Thymus (tissue), 11 donors: Measurements from ENCODE around the gene BPIFB2. TPM values are rescaled to one million over a fixed set of nuclear protein-coding genes. Genes with fewer than 3 reads are reported as not detected.
A peak's percentile ranks its signal among the peaks of the same experiment; 100 is the strongest.

Source experiments
- DNase-seq, 9 donors: peaks; one replicate each; pipeline ENCODE4 v3.0.0-alpha.2; 2013; ENCODE audit warnings: low spot score in 9 of 9, low read depth in 6 of 9, missing footprints in 1 of 9
- H3K27ac ChIP-seq, 2 donors: one replicate each; pipeline ENCODE4 v1.5.1; 2013; ENCODE audit warnings: control low read depth in 1 of 2, low read depth in 1 of 2, low read length in 1 of 2, mild to moderate bottlenecking in 1 of 2, moderate library complexity in 1 of 2
- H3K27me3 ChIP-seq, 2 donors: one replicate each; pipeline ENCODE4 v1.5.1; 2013; ENCODE audit warnings: low read length in 1 of 2; ENCODE audit not compliant: control insufficient read depth in 2 of 2, insufficient read depth in 1 of 2
- H3K36me3 ChIP-seq, 2 donors: one replicate each; pipeline ENCODE4 v1.5.1; 2013; ENCODE audit warnings: low read length in 1 of 2, mild to moderate bottlenecking in 1 of 2, moderate library complexity in 1 of 2; ENCODE audit not compliant: control insufficient read depth in 2 of 2, insufficient read depth in 2 of 2
- H3K4me1 ChIP-seq, 2 donors: one replicate each; pipeline ENCODE4 v1.5.1; 2013; ENCODE audit warnings: low read length in 2 of 2; ENCODE audit not compliant: control insufficient read depth in 2 of 2, insufficient read depth in 2 of 2
- H3K4me3 ChIP-seq, 2 donors: one replicate each; pipeline ENCODE4 v1.5.1; 2013; ENCODE audit warnings: low read length in 2 of 2, control low read depth in 1 of 2, mild to moderate bottlenecking in 1 of 2
- H3K9me3 ChIP-seq, 2 donors: one replicate each; pipeline ENCODE4 v1.5.1; 2013; ENCODE audit warnings: low read length in 1 of 2, mild to moderate bottlenecking in 1 of 2; ENCODE audit not compliant: control insufficient read depth in 2 of 2, insufficient read depth in 1 of 2
- WGBS: extraction: QIAGEN DNeasy Blood & Tissue Kit; methylation state at CpG from one replicate; pipeline ENCODE4 v1.1.7; 2013; 5-methylcytosine and 5-hydroxymethylcytosine counted together
- polyA plus RNA-seq: library from polyadenylated mRNA; stranded (reverse); fragments of 200-250 nt; gene quantifications from one replicate; pipeline ENCODE4 v1.2.3, GENCODE V29; 2013
- total RNA-seq: library from RNA; stranded (reverse); fragments of 120-200 nt; gene quantifications from one replicate; pipeline ENCODE4 v1.2.4, GENCODE V29; 2013
- donor health status: healthy.

BPIFB2 gene
- total and polyA plus RNA-seq, 2 donors: 0.05 to 0.73 TPM

DNA sequence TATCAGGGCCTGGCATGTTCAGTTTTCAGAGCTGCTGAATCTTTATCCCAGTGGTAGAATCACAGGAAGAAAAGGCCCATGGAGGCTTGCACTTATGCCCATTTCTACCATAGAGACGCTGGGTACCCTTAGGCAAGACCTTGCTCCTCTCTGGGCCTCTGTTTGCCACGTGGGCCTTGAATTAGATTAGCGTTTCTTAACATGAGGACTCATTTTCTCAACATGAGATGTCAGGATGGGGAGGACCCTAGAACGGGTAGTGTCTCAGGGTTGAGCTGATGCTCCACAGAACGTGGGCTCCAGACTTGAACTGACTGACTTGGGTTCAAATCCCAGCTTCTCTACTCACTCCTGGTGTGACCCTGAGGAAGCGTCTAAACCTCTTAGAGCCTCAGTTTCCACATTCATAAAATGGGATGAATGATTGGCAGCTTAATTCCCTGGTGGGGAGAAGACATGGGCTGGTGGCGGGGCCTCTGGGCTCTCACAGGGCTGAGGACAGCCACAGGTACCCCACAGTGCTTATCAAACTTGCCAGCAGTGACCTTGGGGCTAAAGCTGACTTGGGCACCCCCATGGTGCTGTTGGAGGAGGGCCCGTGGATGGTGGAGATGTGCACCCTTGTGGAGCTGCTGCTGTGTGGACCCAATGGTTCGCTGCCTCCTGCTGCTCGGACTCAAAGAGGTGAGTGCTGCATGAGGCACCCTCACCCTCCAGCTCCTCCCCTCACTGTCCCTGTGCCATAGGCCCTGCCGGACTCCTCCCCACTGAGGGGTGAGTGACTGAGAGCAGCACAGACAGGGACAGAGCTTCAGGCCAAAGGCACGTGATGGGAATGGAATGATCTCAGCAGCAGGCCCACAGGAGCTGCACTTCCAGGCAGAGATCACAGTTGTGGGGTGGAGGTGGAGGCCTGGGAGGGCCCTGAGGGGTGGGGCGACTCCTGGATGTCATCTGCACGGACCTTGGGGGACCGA, 31.5 kb upstream of the BPIFB2 start:
- DNase-seq: no peak
- Histone ChIP-seq H3K36me3 (no peaks in the 10 kb centered on the region), H3K27ac (peak overlapping the region in 1 of 2 donors; percentile 55), H3K9me3 (peaks cover 1 to 32% of the 10 kb centered on the region in 2 donors), H3K4me3 (no peak overlapping the region), H3K4me1 (peaks cover 34 to 64% of the 10 kb centered on the region in 2 donors), H3K27me3 (no peaks in the 10 kb centered on the region)
- 98% methylated on average over 15 of the region's 15 CpGs for WGBS

DNA sequence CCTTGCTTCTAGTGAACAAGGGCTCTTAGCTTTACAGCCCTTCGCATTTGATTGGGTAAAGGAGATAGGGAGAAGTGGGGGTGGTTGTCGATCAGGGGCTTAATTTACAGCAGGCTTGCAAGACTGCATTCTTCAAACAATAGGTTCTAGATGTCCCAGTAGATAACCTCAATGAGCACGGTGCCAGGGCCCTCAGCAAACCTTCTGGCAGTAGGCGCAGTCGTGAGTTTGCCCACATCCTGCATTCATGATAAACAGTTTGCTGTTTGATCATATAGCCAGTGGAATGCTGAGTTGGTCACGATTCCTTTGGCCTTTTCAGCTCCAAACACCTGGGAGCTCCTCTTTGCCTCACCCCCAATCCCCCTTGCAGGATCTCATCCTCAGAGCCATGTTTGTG, 30.8 kb upstream of the BPIFB2 start:
- Histone ChIP-seq H3K27me3 (no peaks in the 10 kb centered on the region), H3K9me3 (peaks cover 1 to 32% of the 10 kb centered on the region in 2 donors), H3K4me3 (no peak overlapping the region), H3K36me3 (no peaks in the 10 kb centered on the region), H3K27ac (peak overlapping the region in 1 of 2 donors; percentile 0), H3K4me1 (peaks cover 26 to 57% of the 10 kb centered on the region in 2 donors)
- 55% methylated on average over 6 of the region's 6 CpGs for WGBS
- peak in 1 of 9 donors; percentile 43 for DNase-seq

DNA sequence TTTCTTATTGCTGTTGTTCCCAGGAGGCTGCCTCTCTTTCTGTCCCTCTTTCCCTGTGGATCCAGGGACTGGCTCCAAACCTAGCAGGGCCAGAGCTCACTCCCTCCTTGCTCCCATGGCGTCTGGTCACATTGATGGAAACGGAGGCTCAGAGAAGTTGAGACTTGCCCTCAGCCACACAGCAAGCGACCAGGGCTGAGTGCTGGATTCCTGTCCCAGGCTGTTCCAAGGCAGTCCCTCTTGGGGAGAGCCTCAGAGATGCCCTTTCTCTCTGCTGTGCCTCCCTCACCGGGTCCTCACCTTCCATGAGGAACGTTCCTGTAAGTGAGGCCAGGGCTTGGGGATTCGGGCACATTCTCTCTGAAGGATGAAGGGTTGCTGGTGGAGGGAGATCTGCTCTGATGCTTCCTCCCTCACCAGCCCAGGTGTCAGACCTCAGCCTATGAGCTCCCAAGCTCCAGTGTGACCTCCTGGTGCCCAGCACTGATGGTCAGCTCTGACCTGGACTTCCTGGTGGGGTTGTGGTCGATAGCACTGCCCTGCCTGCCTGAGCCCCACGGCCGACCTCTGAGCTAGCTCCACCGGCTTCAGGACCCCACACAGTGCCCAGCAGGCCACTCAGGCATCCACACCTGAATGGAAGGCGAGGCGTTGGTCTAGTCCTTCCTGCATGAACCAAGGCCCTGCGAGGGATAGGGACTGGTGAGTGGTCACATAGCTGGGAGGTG, 30.1 kb upstream of the BPIFB2 start:
- Histone ChIP-seq H3K9me3 (peaks cover 1 to 31% of the 10 kb centered on the region in 2 donors), H3K4me3 (no peak overlapping the region), H3K4me1 (peaks cover 20 to 50% of the 10 kb centered on the region in 2 donors), H3K36me3 (no peaks in the 10 kb centered on the region), H3K27ac (peak overlapping the region; percentile 1 to 8), H3K27me3 (no peaks in the 10 kb centered on the region)
- WGBS: 97% methylated on average over 13 of the region's 13 CpGs
- DNase-seq: no peak

DNA sequence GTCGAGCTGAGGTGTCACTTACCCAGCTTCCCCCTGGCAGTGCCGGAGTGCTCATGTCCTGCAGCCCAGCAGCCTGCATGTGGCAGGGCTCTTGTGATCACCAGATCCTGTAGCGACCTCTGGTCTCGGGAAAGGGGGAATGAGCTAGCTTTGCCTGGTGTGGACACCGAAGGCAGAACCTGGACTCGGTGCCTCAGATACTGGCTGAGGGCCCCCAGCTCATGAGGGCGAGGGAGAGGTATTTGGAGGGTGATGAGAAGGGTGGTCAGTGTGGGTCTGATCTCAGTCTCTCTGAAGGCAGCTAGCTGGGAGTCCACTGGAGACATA, 29.5 kb upstream of the BPIFB2 start:
- Histone ChIP-seq H3K4me1 (peaks cover 15 to 45% of the 10 kb centered on the region in 2 donors), H3K36me3 (no peaks in the 10 kb centered on the region), H3K9me3 (peaks cover 1 to 30% of the 10 kb centered on the region in 2 donors), H3K27ac (peak overlapping the region in 1 of 2 donors; percentile 1), H3K27me3 (no peaks in the 10 kb centered on the region), H3K4me3 (no peak overlapping the region)
- DNase-seq: no peak
- 97% methylated on average over 7 of the region's 7 CpGs for WGBS

DNA sequence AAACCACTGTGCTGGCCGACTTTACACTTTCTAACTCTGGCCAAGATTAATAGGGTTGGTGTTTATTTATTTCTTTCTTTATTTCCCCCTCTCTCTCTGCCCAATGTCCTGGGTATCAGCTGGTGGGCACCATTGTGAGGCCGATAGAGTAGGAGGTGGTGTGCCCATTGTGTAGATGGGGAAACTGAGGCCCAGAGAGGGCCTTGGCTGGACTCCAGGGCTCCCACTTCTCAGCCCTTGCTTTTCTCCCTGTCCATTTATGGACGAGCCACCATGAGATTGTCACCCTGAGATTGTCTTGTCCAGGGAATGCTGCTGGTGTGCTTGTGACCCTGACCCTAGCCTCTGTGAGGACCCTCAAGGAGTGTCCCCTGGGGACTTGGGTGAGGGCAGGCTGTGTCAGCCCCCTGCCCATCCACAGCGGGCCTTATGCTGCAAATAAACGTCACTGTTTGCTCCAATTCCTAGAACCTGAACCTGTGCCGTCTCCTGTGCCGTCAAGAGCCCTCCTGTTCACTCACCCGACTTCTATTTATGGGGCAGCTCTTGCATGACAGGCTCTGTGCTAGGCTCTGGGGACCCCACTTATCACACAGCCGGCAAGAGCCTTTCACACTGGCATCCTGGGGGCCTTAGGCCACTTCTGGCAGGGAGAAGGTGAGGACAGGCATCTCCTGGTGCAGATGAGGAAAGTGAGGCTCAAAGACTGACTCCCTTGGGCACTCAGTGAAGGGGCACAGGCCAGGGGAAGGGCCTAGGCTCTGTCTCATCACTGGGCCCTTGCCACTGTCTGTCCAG, 28.1 kb upstream of the BPIFB2 start:
- H3K9me3 ChIP-seq: peaks cover 1 to 30% of the 10 kb centered on the region in 2 donors
- H3K4me3 ChIP-seq: no peak overlapping the region
- DNase-seq: no peak
- 92% methylated on average over 9 of the region's 9 CpGs for WGBS
- H3K36me3 ChIP-seq: no peaks in the 10 kb centered on the region
- no peaks in the 10 kb centered on the region for H3K27me3 ChIP-seq
- no peak overlapping the region for H3K27ac ChIP-seq
- H3K4me1 ChIP-seq: peaks cover 2 to 39% of the 10 kb centered on the region in 2 donors

DNA sequence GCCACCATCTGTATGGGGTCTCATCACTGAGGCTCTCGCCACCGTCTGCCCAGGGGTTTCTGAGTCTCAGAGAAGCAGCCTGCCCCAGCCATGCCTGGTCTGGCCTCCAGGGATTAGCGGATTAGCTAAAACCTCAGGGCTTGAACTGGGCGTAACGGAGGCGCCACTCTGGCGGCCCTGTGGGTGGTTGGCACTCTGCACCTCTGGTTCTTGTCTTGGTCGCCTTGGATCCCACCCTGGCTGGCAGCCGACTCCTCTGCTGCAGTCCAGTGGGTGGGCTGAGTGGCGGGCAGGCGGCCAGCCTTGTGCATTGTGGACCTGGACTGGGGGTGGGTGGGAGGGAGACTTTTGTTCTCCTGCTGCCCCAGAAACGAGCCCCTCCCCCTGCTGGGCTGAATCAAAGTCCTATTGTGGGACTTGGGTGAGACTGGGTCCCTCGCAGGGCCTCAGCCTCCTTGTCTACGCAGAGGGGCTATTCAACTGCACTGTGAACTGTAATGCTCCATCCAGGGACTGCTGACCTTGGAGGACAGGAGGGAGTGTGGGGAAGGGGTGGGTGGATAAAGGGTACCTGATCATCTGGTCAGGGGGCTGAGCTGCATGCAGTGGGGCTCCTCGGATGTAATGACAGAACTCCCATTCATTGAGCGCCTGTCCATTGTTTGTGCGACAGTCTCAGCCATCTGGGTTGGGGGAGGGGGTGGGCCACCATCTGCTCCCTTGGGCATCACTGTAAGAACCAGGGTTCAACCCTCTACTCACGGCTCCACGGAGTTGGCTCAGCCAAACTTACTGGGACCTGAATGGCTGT, 27.2 kb upstream of the BPIFB2 start:
- peaks cover 1 to 30% of the 10 kb centered on the region in 2 donors for H3K9me3 ChIP-seq
- 97% methylated on average over 19 of the region's 19 CpGs for WGBS
- no peak for DNase-seq
- H3K4me1 ChIP-seq: peaks cover 2 to 36% of the 10 kb centered on the region in 2 donors
- no peak overlapping the region for H3K4me3 ChIP-seq
- no peak overlapping the region for H3K27ac ChIP-seq
- H3K27me3 ChIP-seq: no peaks in the 10 kb centered on the region
- no peaks in the 10 kb centered on the region for H3K36me3 ChIP-seq

DNA sequence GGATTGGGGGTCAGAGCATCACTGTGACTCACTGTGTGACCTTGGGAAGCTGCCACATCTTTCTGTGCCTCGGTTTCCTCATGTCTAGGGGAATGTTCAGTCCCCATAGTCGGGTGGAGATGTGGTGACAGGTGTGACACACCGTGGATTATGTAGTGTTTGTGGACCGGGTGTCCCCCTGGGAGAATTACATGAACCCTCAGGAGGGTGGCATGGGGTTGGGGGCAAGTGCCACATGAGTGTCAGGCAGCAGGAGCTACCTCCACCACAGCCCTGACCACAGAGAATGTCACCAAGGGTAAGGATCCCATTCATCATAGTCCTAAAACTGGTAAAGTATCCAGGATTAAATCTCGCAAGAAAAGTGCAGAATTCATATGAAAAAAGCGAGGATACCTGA, 26.5 kb upstream of the BPIFB2 start:
- DNase-seq: no peak
- no peaks in the 10 kb centered on the region for H3K36me3 ChIP-seq
- WGBS: 95% methylated on average over 6 of the region's 6 CpGs

More for the DNA sequence above, 26.5 kb upstream of the BPIFB2 start:
- H3K4me1 ChIP-seq: peaks cover 0 to 31% of the 10 kb centered on the region in 2 donors
- no peak overlapping the region for H3K27ac ChIP-seq
- no peak overlapping the region for H3K4me3 ChIP-seq
- H3K27me3 ChIP-seq: no peaks in the 10 kb centered on the region
- peaks cover 1 to 25% of the 10 kb centered on the region in 2 donors for H3K9me3 ChIP-seq
